Measurements from ENCODE around the gene PLEK2.

The PLEK2 gene

DNA sequence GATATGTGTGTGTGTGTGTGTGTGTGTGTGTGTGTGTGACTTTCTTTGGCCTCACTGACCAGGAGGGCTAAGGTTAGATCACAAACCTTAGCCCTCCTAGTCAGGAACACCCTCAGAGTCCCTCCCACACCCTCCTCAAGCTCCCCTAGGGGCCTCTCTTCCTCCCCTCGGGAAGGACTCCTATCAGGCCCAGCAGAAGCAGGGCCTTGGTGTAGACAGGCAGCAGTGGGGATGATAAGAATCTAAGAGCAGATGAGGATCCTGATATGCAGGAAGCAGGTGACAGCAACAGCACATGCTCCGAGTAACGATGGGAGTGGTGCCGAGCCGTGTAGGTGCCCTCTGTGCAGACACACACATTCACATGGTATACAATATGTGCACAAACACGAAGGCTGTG lies 20.7 kb downstream of the PLEK2 start (continued):
- TF ChIP-seq TOX (CRISPR knock-in tag; IDR thresholded peaks at IDR 0.05; ENCODE audit: borderline replicate concordance) (no peak), SNAI2 (CRISPR knock-in tag; IDR thresholded peaks at IDR 0.05) (no peak), BACH2 (CRISPR knock-in tag; IDR thresholded peaks at IDR 0.05; ENCODE audit: borderline replicate concordance) (no peak)

DNA sequence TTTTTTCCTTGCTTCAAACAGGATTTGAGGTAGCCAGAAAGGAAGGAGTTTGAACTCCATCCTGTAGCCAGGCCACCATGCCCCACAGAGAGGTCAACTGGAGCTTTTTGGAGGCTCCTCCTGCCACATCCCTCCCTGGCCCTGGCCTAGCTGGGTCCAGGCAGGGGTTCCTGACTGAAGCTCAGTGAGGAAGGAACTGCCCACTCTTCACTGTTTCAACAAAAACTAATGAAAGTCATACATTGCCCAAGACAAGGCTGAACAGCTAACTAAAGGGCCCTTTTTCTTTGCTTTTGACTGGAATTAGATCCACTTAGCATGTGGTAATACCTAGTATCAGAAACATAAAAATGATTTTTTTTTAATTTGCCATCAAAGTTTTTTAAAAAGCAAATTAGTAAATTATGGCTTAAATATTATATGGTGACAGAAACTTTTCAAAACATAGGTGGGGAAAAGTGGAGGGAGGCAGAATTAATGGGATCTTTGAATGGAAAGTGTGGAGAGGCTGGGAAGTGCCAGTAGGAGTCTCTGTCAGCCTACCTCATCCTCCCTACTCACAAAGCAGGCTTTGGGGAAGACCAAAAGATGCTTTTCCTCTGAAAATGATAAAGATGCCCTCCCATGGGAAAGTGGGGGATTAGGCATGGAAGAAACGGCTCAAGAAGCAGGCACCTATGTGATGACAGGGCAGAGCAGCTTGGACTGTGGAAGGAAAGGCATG lies 22.0 kb downstream of the PLEK2 start:
- ATAC-seq = no peak
- TF ChIP-seq PPARA (CRISPR knock-in tag; IDR thresholded peaks at IDR 0.05; ENCODE audit: borderline replicate concordance) (no peak), BACH2 (CRISPR knock-in tag; IDR thresholded peaks at IDR 0.05; ENCODE audit: borderline replicate concordance) (no peak), OSR1 (CRISPR knock-in tag; IDR thresholded peaks at IDR 0.05) (no peak), ZNF70 (CRISPR knock-in tag; IDR thresholded peaks at IDR 0.05) (no peak), GLIS3 (CRISPR knock-in tag; IDR thresholded peaks at IDR 0.05) (no peak)
- TF ChIP-seq, protein P1, sequence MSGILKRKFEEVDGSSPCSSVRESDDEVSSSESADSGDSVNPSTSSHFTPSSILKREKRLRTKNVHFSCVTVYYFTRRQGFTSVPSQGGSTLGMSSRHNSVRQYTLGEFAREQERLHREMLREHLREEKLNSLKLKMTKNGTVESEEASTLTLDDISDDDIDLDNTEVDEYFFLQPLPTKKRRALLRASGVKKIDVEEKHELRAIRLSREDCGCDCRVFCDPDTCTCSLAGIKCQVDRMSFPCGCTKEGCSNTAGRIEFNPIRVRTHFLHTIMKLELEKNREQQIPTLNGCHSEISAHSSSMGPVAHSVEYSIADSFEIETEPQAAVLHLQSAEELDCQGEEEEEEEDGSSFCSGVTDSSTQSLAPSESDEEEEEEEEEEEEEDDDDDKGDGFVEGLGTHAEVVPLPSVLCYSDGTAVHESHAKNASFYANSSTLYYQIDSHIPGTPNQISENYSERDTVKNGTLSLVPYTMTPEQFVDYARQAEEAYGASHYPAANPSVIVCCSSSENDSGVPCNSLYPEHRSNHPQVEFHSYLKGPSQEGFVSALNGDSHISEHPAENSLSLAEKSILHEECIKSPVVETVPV (CRISPR knock-in tag; IDR thresholded peaks at IDR 0.05) = no peak

DNA sequence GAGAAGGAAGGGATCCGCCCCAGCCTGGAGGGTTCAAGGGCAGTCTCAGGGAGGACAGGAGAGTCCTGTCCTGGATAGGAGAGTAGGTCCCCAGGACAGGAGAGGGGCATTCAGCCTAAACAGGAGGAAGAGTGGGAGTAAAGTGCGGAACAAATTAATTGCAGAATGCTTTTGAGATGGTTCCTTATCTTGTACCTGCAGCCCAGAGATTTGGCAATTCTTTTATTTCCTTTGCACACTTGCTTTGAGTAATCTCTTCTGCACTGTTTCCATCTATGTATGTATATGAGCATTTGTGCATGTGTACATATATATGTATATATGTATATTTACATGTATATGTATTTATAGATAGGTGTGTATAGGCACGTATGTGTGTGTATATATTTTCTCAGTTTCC lies 22.7 kb downstream of the PLEK2 start:
- ATAC-seq = no peak
- TF ChIP-seq ZFP3 (CRISPR knock-in tag; IDR thresholded peaks at IDR 0.05) = no peak
- TF ChIP-seq ZNF565 (CRISPR knock-in tag; conservative IDR thresholded peaks at IDR 0.05; ENCODE audit: low read depth) = no peak
- no peak for TF ChIP-seq CSDC2 (CRISPR knock-in tag; IDR thresholded peaks at IDR 0.05)
- TF ChIP-seq, protein P2, sequence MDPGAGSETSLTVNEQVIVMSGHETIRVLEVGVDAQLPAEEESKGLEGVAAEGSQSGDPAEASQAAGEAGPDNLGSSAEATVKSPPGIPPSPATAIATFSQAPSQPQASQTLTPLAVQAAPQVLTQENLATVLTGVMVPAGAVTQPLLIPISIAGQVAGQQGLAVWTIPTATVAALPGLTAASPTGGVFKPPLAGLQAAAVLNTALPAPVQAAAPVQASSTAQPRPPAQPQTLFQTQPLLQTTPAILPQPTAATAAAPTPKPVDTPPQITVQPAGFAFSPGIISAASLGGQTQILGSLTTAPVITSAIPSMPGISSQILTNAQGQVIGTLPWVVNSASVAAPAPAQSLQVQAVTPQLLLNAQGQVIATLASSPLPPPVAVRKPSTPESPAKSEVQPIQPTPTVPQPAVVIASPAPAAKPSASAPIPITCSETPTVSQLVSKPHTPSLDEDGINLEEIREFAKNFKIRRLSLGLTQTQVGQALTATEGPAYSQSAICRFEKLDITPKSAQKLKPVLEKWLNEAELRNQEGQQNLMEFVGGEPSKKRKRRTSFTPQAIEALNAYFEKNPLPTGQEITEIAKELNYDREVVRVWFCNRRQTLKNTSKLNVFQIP (CRISPR knock-in tag; IDR thresholded peaks at IDR 0.05; ENCODE audit: borderline replicate concordance, low read depth) = no peak
- no peak for TF ChIP-seq PPARA (CRISPR knock-in tag; IDR thresholded peaks at IDR 0.05; ENCODE audit: borderline replicate concordance)
- TF ChIP-seq, protein P3, sequence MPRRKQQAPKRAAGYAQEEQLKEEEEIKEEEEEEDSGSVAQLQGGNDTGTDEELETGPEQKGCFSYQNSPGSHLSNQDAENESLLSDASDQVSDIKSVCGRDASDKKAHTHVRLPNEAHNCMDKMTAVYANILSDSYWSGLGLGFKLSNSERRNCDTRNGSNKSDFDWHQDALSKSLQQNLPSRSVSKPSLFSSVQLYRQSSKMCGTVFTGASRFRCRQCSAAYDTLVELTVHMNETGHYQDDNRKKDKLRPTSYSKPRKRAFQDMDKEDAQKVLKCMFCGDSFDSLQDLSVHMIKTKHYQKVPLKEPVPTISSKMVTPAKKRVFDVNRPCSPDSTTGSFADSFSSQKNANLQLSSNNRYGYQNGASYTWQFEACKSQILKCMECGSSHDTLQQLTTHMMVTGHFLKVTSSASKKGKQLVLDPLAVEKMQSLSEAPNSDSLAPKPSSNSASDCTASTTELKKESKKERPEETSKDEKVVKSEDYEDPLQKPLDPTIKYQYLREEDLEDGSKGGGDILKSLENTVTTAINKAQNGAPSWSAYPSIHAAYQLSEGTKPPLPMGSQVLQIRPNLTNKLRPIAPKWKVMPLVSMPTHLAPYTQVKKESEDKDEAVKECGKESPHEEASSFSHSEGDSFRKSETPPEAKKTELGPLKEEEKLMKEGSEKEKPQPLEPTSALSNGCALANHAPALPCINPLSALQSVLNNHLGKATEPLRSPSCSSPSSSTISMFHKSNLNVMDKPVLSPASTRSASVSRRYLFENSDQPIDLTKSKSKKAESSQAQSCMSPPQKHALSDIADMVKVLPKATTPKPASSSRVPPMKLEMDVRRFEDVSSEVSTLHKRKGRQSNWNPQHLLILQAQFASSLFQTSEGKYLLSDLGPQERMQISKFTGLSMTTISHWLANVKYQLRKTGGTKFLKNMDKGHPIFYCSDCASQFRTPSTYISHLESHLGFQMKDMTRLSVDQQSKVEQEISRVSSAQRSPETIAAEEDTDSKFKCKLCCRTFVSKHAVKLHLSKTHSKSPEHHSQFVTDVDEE (CRISPR knock-in tag; IDR thresholded peaks at IDR 0.05) = no peak
- TF ChIP-seq RARB (CRISPR knock-in tag; IDR thresholded peaks at IDR 0.05) = no peak
- TF ChIP-seq ESRRG (CRISPR knock-in tag; IDR thresholded peaks at IDR 0.05) = no peak
- no peak for TF ChIP-seq ZNF70 (CRISPR knock-in tag; IDR thresholded peaks at IDR 0.05)
- no peak for TF ChIP-seq ZC3H10 (CRISPR knock-in tag; IDR thresholded peaks at IDR 0.05)
- no peak for TF ChIP-seq TCF4 (CRISPR knock-in tag; IDR thresholded peaks at IDR 0.05; ENCODE audit: borderline replicate concordance)
- no peak for TF ChIP-seq ISL1 (CRISPR knock-in tag; IDR thresholded peaks at IDR 0.05)
- TF ChIP-seq, protein P4, sequence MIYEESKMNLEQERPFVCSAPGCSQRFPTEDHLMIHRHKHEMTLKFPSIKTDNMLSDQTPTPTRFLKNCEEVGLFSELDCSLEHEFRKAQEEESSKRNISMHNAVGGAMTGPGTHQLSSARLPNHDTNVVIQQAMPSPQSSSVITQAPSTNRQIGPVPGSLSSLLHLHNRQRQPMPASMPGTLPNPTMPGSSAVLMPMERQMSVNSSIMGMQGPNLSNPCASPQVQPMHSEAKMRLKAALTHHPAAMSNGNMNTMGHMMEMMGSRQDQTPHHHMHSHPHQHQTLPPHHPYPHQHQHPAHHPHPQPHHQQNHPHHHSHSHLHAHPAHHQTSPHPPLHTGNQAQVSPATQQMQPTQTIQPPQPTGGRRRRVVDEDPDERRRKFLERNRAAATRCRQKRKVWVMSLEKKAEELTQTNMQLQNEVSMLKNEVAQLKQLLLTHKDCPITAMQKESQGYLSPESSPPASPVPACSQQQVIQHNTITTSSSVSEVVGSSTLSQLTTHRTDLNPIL (CRISPR knock-in tag; IDR thresholded peaks at IDR 0.05; ENCODE audit: low read depth) = no peak
- no peak for TF ChIP-seq ZFP30 (CRISPR knock-in tag; IDR thresholded peaks at IDR 0.05)
- TF ChIP-seq, protein P1 (CRISPR knock-in tag; IDR thresholded peaks at IDR 0.05) = no peak
- no peak for TF ChIP-seq BACH2 (CRISPR knock-in tag; IDR thresholded peaks at IDR 0.05; ENCODE audit: borderline replicate concordance)
- no peak for TF ChIP-seq SNAI2 (CRISPR knock-in tag; IDR thresholded peaks at IDR 0.05)
- TF ChIP-seq ARNTL (CRISPR knock-in tag; IDR thresholded peaks at IDR 0.05; ENCODE audit: borderline replicate concordance, low read depth) = no peak
